DMS 273 (cell line): ENCODE results near the gene RC3H1.
"Not testable (repeated sequence)": the region's sequence is repeated elsewhere in the genome, so short reads cannot be mapped to it uniquely, and the experiment has no call there.

Source experiments
- DNase-seq: peaks from one replicate; lab custom pipeline; 2025; ENCODE audit not compliant: unreplicated experiment; lab: John Stamatoyannopoulos, UW

The RC3H1 gene

GRCh38 chr1:174022080-174022975 is at the start of gene RC3H1:
RC3H1 (minus strand) TSS chr1:174022357; CDS start chr1:173992985, 29,372 bp downstream.
- peak; percentile 94 for DNase-seq

- no peak for DNase-seq
Observed at GRCh38 chr1:174070614-174071013, 48.5 kb upstream of the RC3H1 start.

- DNase-seq = peak; percentile 5
Observed at GRCh38 chr1:174068000-174068399, 45.8 kb upstream of the RC3H1 start.

- DNase-seq = no peak
Observed at GRCh38 chr1:174060090-174060489, 37.9 kb upstream of the RC3H1 start.

- no peak for DNase-seq
Observed at GRCh38 chr1:174058624-174059023, 36.5 kb upstream of the RC3H1 start.

- DNase-seq = not testable (repeated sequence)
Observed at GRCh38 chr1:174056609-174057008, 34.5 kb upstream of the RC3H1 start.

GRCh38 chr1:174055797-174056196 is 33.6 kb upstream of the RC3H1 start:
- not testable (repeated sequence) for DNase-seq

- DNase-seq = no peak
Observed at GRCh38 chr1:174053826-174054225, 31.7 kb upstream of the RC3H1 start.

- DNase-seq = no peak
Observed at GRCh38 chr1:174052621-174053020, 30.5 kb upstream of the RC3H1 start.

GRCh38 chr1:174051956-174052355 is 29.8 kb upstream of the RC3H1 start:
- no peak for DNase-seq

- DNase-seq = no peak
Observed at GRCh38 chr1:174049514-174049913, 27.4 kb upstream of the RC3H1 start.

- DNase-seq = no peak
Observed at GRCh38 chr1:174044418-174045222, 22.5 kb upstream of the RC3H1 start.

- not testable (repeated sequence) for DNase-seq
Observed at GRCh38 chr1:174042509-174042908, 20.4 kb upstream of the RC3H1 start.

- no peak for DNase-seq
Observed at GRCh38 chr1:174041369-174041768, 19.2 kb upstream of the RC3H1 start.

- peak; percentile 95 for DNase-seq
Observed at GRCh38 chr1:174040387-174040786, 18.2 kb upstream of the RC3H1 start.

GRCh38 chr1:174039027-174039426 is 16.9 kb upstream of the RC3H1 start:
- DNase-seq = no peak

GRCh38 chr1:174036798-174037197 is 14.6 kb upstream of the RC3H1 start:
- no peak for DNase-seq

GRCh38 chr1:174036204-174036603 is 14.0 kb upstream of the RC3H1 start:
- DNase-seq = no peak

GRCh38 chr1:174032671-174033222 is 10.6 kb upstream of the RC3H1 start:
- no peak for DNase-seq

GRCh38 chr1:174031099-174031498 is 8.9 kb upstream of the RC3H1 start:
- no peak for DNase-seq

- no peak for DNase-seq
Observed at GRCh38 chr1:174028495-174028894, 6.3 kb upstream of the RC3H1 start.

- DNase-seq = peak; percentile 74
Observed at GRCh38 chr1:174023440-174023839, 1.3 kb upstream of the RC3H1 start.
